GM10266 (cell line): ENCODE measurements around the gene CABP7.

Experiments
- DNase-seq: peaks from one replicate; pipeline ENCODE4 v3.0.0; 2012; ENCODE audit errors: extremely low spot score
- TF ChIP-seq, protein P1 (sequence below): IDR thresholded peaks from 2 replicates; pipeline ENCODE4 v1.5.1; 2012; ENCODE audit warnings: mild to moderate bottlenecking, low read depth; ENCODE audit not compliant: control insufficient read depth, insufficient read depth; ENCODE audit errors: missing control alignments

Gene CABP7

DNA sequence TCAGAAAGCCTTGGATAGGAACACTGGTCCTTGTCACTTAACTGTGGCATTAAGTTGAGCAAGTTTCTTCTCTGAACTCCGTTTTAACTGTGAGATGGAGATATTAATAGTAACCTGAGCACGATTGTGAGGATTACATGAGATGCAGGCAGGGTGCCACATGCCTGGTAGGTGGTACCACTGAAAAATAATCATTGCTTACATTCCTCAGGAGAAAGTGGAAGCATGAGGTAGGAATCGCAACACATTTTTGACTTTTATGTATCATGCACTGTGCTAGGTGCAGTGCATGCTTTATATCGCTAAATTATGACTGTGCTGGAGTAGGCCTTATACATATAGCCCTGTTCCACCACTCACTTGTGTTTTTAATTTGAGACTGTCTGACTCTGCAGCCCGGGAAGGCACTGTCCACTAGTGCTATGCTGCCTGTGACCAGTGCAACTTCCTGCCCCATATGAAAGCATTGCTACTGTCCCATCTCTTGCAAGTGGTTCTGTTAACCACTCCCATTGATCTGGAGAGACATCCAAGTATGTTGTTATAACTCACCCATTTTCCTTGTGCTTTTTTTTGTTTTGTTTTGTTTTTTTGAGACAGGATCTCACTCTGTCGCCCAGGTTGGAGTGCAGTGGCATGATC is 48.4 kb downstream of the CABP7 start:
- no peak for DNase-seq
- TF ChIP-seq, protein P1, sequence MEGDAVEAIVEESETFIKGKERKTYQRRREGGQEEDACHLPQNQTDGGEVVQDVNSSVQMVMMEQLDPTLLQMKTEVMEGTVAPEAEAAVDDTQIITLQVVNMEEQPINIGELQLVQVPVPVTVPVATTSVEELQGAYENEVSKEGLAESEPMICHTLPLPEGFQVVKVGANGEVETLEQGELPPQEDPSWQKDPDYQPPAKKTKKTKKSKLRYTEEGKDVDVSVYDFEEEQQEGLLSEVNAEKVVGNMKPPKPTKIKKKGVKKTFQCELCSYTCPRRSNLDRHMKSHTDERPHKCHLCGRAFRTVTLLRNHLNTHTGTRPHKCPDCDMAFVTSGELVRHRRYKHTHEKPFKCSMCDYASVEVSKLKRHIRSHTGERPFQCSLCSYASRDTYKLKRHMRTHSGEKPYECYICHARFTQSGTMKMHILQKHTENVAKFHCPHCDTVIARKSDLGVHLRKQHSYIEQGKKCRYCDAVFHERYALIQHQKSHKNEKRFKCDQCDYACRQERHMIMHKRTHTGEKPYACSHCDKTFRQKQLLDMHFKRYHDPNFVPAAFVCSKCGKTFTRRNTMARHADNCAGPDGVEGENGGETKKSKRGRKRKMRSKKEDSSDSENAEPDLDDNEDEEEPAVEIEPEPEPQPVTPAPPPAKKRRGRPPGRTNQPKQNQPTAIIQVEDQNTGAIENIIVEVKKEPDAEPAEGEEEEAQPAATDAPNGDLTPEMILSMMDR = no peak

DNA sequence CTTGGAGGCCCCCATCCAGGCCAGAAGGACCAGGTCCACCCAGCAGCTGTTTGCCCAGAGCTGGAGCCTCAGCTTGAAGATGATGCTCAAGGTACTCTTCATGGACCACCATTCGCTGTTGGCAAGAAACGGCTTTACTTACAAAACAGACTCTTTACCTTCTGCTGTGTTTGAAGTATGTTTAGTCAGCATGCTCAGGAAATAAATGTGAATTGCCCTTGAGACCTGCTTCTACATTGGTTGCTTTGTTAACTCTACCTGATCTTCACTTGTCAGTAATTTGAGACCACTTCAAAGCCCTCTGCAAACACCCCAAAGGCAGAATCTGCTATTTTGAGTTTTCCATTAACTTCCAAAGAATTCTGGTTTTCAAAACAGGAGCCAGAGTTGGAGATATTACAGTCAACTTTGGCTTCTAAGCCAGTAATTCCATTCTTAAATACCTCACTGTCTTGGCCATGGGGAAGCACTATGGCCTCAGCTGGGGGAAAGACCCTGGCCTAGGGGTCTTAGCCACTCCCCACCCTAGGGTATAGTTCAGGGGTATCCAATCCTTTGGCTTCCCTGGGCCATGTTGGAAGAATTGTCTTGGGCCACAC is 50.0 kb downstream of the CABP7 start:
- DNase-seq = no peak
- TF ChIP-seq, protein P1 = no peak

- no peak for DNase-seq
- TF ChIP-seq, protein P1 = no peak
Measured at GRCh38 chr22:29772170-29772641, 52.4 kb downstream of the CABP7 start.

- TF ChIP-seq, protein P1 = no peak
- no peak for DNase-seq
Measured at GRCh38 chr22:29773233-29773632, 53.4 kb downstream of the CABP7 start.

DNA sequence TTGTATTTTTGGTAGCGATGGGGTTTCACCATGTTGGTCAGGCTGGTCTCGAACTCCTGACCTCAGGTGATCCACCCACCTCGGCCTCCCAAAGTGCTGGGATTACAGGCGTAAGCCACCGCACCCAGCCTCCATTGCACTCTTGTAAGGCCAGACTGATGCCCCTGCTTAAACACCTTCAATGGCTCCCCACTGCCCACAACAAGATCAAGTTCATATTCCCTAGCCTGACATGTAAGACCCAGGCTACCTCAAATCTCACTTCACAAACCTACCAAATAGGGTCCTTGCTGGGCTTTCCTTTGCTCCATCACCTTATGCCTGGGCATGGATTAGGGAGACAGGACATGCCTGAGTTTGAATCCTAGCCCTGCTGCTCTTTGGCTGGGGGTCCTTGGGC is 60.4 kb downstream of the CABP7 start:
- DNase-seq = no peak

GRCh38 chr22:29780748-29781676 is 61.2 kb downstream of the CABP7 start:
- no peak for DNase-seq
- TF ChIP-seq, protein P1 = no peak

More for the DNA sequence above, 60.4 kb downstream of the CABP7 start:
- TF ChIP-seq, protein P1 = no peak
